Measurements from ENCODE around the gene LRRC3. TPM values are rescaled to one million over a fixed set of nuclear protein-coding genes. Genes with fewer than 3 reads are reported as not detected.

LRRC3 gene
- total RNA-seq, 1 experiment from 2014 or later = 4.7 TPM

DNA sequence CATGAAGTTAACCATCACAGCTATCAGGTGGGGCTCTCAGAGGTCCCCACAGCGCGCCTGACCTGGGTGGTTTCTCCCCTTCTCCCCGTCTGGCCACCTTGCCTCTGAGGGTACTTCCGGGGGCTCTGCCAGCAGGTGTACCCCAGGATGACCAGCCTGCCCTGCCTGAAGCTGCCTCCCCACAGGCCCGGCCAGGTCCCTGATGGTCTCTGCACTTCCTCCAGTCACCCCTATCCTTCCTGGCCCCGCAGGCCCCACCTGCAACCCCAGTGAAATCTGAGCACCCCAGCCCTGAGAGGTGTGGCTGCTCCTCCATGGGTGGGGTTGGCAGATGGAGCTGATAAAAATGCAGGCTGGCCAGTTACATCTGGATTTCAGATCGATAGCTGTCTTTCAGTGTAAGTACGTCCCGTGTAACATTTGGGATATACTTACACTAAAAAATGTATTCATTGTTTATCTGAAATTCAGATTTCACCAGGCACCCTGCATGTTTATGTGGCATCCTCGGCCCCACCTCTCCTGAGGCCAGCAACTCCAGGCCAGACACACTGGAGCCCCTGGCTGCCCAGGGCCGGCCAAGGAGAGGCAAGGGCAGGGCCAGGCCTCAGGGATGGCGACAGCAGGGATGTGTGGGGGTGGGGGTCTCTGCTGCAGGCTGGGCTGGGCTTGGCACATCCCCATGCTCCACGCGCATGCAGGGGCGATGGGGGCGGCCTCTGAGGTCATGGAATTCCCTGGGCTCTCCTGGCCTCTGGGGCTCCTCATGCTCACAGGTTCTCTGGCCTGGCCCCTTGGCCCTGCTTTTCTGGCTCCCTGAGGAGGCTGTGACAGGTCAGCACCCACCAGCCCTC lies 25.1 kb downstream of the LRRC3 start:
- H3K4me3 Mint-ChIP-seq (ENCODE audit: unreplicated experiment) = no peak overlapping the region
- no TSS peak for BruUV-seq (replicated peaks)
- peaks cover 12% of the 10 kb centered on the region for H3K4me1 Mint-ChIP-seq (ENCODE audit: low read depth, unreplicated experiment)
- no peak overlapping the region for H3K4me3 ChIP-seq (ENCODE audit: low read depth, low read length)
- H3K36me3 Mint-ChIP-seq (ENCODE audit: insufficient read depth, unreplicated experiment) = peaks cover 12% of the 10 kb centered on the region
- intact Hi-C loops (cut with micrococcal nuclease; ENCODE audit: unreplicated experiment) = no loop called here
- TF ChIP-seq, protein P1, sequence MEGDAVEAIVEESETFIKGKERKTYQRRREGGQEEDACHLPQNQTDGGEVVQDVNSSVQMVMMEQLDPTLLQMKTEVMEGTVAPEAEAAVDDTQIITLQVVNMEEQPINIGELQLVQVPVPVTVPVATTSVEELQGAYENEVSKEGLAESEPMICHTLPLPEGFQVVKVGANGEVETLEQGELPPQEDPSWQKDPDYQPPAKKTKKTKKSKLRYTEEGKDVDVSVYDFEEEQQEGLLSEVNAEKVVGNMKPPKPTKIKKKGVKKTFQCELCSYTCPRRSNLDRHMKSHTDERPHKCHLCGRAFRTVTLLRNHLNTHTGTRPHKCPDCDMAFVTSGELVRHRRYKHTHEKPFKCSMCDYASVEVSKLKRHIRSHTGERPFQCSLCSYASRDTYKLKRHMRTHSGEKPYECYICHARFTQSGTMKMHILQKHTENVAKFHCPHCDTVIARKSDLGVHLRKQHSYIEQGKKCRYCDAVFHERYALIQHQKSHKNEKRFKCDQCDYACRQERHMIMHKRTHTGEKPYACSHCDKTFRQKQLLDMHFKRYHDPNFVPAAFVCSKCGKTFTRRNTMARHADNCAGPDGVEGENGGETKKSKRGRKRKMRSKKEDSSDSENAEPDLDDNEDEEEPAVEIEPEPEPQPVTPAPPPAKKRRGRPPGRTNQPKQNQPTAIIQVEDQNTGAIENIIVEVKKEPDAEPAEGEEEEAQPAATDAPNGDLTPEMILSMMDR (IDR thresholded peaks at IDR 0.05; ENCODE audit: insufficient read depth in 1 of 2, low read depth in 1 of 2, low read length in 1 of 2, severe bottlenecking in 1 of 2, unreplicated experiment in 1 of 2) = no peak
- H3K9me3 Mint-ChIP-seq (ENCODE audit: unreplicated experiment) = peaks cover 6% of the 10 kb centered on the region
- peaks cover 17% of the 10 kb centered on the region for H3K4me1 ChIP-seq
- no peaks in the 10 kb centered on the region for H3K27me3 ChIP-seq (replicated peaks; ENCODE audit: control insufficient read depth, insufficient read depth, low read length)
- CTCF ChIA-PET = interaction anchor here (0.8 kb wide), 2 partner anchors 112 to 142 kb away, joined by 3 to 4 read pairs; partner anchors contain the start of gene CFAP410
- POLR2A ChIA-PET = no interaction called here
- H3K36me3 ChIP-seq (ENCODE audit: control insufficient read depth, insufficient read depth, low read length) = no peaks in the 10 kb centered on the region; the same call in 1 of the 2 replicates
- peaks cover 8% of the 10 kb centered on the region; the same call in 1 of the 2 replicates for H3K9me3 ChIP-seq
- H3K27me3 Mint-ChIP-seq (ENCODE audit: insufficient read depth, unreplicated experiment) = no peaks in the 10 kb centered on the region
- DNase-seq = no peak
- H3K27ac Mint-ChIP-seq (ENCODE audit: unreplicated experiment) = no peak overlapping the region

DNA sequence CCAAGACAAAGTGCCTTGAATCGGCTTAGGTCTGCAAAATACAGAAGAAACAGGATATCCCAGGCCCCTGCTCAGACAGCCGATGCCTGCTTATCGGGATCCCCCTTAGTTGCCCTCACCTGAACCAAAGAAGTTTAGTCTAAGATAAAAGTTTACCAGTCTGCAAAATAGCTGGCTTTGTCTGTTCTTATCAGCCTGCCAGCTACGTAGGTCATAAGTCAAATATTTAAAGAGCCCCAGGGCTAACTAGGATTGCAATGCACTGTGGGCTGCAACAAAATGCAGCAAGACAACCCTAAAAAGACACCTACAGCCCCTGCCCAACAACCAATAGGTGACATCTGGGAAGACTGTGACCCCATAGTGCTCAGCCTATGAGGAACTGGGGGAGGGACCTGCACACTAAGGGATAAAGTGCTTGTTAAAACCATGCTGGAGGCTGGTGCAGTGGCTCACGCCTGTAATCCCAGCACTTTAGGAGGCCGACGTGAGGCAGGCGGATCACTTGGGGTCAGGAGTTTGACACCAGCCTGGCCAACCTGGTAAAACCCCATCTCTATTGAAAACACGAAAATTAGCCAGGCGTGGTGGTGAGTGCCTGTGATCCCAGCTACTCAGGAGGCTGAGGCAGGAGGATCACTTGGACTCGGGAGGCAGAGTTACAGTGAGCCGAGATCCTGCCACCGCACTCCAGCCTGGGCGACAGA lies 27.4 kb downstream of the LRRC3 start:
- TF ChIP-seq, protein P1 (IDR thresholded peaks at IDR 0.05; ENCODE audit: insufficient read depth in 1 of 2, low read depth in 1 of 2, low read length in 1 of 2, severe bottlenecking in 1 of 2, unreplicated experiment in 1 of 2) = no peak
- Mint-ChIP-seq H3K36me3 (ENCODE audit: insufficient read depth, unreplicated experiment) (peaks cover 12% of the 10 kb centered on the region), H3K27ac (ENCODE audit: unreplicated experiment) (peak overlapping the region; percentile 69), H3K27me3 (ENCODE audit: insufficient read depth, unreplicated experiment) (no peaks in the 10 kb centered on the region), H3K9me3 (ENCODE audit: unreplicated experiment) (peaks cover 6% of the 10 kb centered on the region), H3K4me1 (ENCODE audit: low read depth, unreplicated experiment) (peaks cover 10% of the 10 kb centered on the region), H3K4me3 (ENCODE audit: unreplicated experiment) (peak overlapping the region; percentile 40)
- ChIA-PET POLR2A (no interaction called here), CTCF (interaction anchor here (0.7 to 1.4 kb wide), 4 partner anchors 28 to 260 kb away, joined by 3 to 5 read pairs (median 4); no protein-coding TSS in a partner anchor)
- DNase-seq = peak; percentile 80 to 88
- intact Hi-C loops (cut with micrococcal nuclease; ENCODE audit: unreplicated experiment) = loop anchor here (2.0 kb wide), 1 partner anchor 144 kb away; the partner anchor contains the start of gene CFAP410
- Histone ChIP-seq H3K27me3 (replicated peaks; ENCODE audit: control insufficient read depth, insufficient read depth, low read length) (no peaks in the 10 kb centered on the region), H3K9me3 (peaks cover 8% of the 10 kb centered on the region; the same call in 1 of the 2 replicates), H3K4me1 (peaks cover 17% of the 10 kb centered on the region), H3K4me3 (ENCODE audit: low read depth, low read length) (no peak overlapping the region), H3K36me3 (ENCODE audit: control insufficient read depth, insufficient read depth, low read length) (no peaks in the 10 kb centered on the region; the same call in 1 of the 2 replicates)
- no TSS peak for BruUV-seq (replicated peaks)
